ENCODE data around the gene ZNF302.
"Not testable (repeated sequence)": the region's sequence is repeated elsewhere in the genome, so short reads cannot be mapped to it uniquely, and the experiment has no call there.

ZNF302 gene

DNA sequence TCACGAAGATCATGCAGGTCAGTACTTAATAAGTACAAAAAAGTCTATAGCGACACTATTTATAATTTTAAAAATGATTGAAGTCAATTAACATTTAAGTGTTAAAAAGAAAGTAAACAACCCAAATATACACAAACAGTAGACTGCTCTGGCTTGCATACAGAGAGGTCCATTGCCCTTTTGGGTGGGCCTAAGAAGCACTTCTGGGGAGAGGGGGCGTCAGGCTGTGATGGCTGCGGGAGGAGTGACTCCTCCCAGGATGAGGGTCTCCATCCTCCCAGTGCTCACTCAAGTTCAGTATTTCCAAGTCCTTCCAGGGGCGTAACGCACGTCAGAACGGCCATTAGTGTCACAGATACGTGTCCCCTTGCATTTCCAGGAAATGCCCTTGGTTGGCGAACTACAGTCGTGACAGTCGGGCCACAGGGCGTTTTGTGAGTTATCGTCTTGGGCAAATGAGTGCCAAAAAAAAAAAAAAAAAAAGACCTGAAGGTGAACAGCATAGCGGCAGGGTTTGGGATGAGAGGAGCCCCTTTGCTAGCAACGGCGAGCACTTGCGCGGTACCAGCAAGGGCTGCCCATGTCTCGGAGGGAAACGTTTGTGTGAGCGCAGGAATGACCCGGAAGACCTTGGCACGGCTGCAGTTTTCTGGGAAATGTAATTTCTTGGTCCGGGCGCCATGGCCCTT lies 637 bp upstream of the ZNF302 start, which contains the start of gene SCGB2B2:
Gene SCGB2B2, minus strand, starts transcription at position 463 of the 689 bp plus-strand sequence. CDS start 82,596 bp downstream, outside the sequence.
- DNase-seq (ENCODE audit: low read depth, low spot score), result peak; percentile 72
- Histone ChIP-seq H3K27ac (peak within 1 kb of the TSS; percentile 96), H3K36me3 (ENCODE audit: insufficient read depth, low read length) (peaks cover 35% of the 10 kb centered on the region), H3K4me3 (peak within 1 kb of the TSS; percentile 98), H3K9me3 (ENCODE audit: low read depth, low read length) (peaks cover 5% of the 10 kb centered on the region; the same call in 1 of the 2 replicates), H3K9ac (ENCODE audit: insufficient read length) (peak within 1 kb of the TSS; percentile 95)
- TF ChIP-seq FOXP2 (optimal IDR thresholded peaks at IDR 0.05; ENCODE audit: control extremely low read depth, extremely low read length, insufficient read depth) (no peak), EZH2 (IDR thresholded peaks at IDR 0.05) (no peak), POLR2AphosphoS5 (IDR thresholded peaks at IDR 0.05; ENCODE audit: borderline replicate concordance, low read depth, low read length) (no peak)

GRCh38 chr19:34678085-34678412 lies 571 bp downstream of the ZNF302 start:
- H3K9ac ChIP-seq (ENCODE audit: insufficient read length), result peak overlapping the region; percentile 95
- DNase-seq (ENCODE audit: low read depth, low spot score), result no peak
- H3K4me3 ChIP-seq, result peak overlapping the region; percentile 98
- H3K27ac ChIP-seq, result peak overlapping the region; percentile 96
- H3K36me3 ChIP-seq (ENCODE audit: insufficient read depth, low read length), result peaks cover 47% of the 10 kb centered on the region
- H3K9me3 ChIP-seq (ENCODE audit: low read depth, low read length), result peaks cover 14% of the 10 kb centered on the region; the same call in 1 of the 2 replicates
- TF ChIP-seq POLR2AphosphoS5 (IDR thresholded peaks at IDR 0.05; ENCODE audit: borderline replicate concordance, low read depth, low read length) (no peak), FOXP2 (optimal IDR thresholded peaks at IDR 0.05; ENCODE audit: control extremely low read depth, extremely low read length, insufficient read depth) (no peak), EZH2 (IDR thresholded peaks at IDR 0.05) (no peak)

GRCh38 chr19:34678421-34678820 lies 943 bp downstream of the ZNF302 start:
- TF ChIP-seq POLR2AphosphoS5 (IDR thresholded peaks at IDR 0.05; ENCODE audit: borderline replicate concordance, low read depth, low read length) (no peak), FOXP2 (optimal IDR thresholded peaks at IDR 0.05; ENCODE audit: control extremely low read depth, extremely low read length, insufficient read depth) (no peak), EZH2 (IDR thresholded peaks at IDR 0.05) (no peak)
- Histone ChIP-seq H3K4me3 (peak overlapping the region; percentile 98), H3K9ac (ENCODE audit: insufficient read length) (no peak overlapping the region), H3K36me3 (ENCODE audit: insufficient read depth, low read length) (peaks cover 51% of the 10 kb centered on the region), H3K27ac (no peak overlapping the region), H3K9me3 (ENCODE audit: low read depth, low read length) (peaks cover 16% of the 10 kb centered on the region; the same call in 1 of the 2 replicates)
- no peak for DNase-seq (ENCODE audit: low read depth, low spot score)

DNA sequence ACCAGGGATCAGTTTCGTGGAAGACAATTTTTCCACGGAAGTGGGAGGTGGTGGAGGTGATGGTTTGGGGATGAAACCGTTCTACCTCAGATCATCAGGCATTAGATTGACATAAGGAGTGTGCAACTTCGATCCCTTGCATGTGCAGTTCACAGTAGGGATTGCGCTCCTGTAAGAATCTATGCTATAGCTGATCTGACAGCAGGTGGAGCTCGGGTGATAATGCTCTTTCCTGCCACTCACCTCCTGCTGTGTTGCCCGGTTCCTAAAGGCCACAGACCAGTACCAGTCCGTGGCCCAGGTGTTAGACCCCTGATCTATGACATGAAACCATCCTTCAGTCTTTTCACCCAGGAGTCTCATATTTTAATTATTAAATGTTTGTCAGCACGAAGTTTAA lies 4.0 kb downstream of the ZNF302 start:
- DNase-seq (ENCODE audit: low read depth, low spot score), result no peak
- TF ChIP-seq FOXP2 (optimal IDR thresholded peaks at IDR 0.05; ENCODE audit: control extremely low read depth, extremely low read length, insufficient read depth) (no peak), POLR2AphosphoS5 (IDR thresholded peaks at IDR 0.05; ENCODE audit: borderline replicate concordance, low read depth, low read length) (no peak), EZH2 (IDR thresholded peaks at IDR 0.05) (no peak)
- H3K4me3 ChIP-seq, result no peak overlapping the region
- no peak overlapping the region for H3K9ac ChIP-seq (ENCODE audit: insufficient read length)
- H3K9me3 ChIP-seq (ENCODE audit: low read depth, low read length), result peaks cover 27% of the 10 kb centered on the region
- H3K36me3 ChIP-seq (ENCODE audit: insufficient read depth, low read length), result peaks cover 68% of the 10 kb centered on the region
- H3K27ac ChIP-seq, result no peak overlapping the region

GRCh38 chr19:34685266-34685665 lies 7.8 kb downstream of the ZNF302 start:
- DNase-seq (ENCODE audit: low read depth, low spot score); H3K9ac ChIP-seq (ENCODE audit: insufficient read length); H3K27ac ChIP-seq; H3K4me3 ChIP-seq: not testable (repeated sequence)
- H3K9me3 ChIP-seq (ENCODE audit: low read depth, low read length), result peaks cover 27% of the 10 kb centered on the region
- H3K36me3 ChIP-seq (ENCODE audit: insufficient read depth, low read length), result peaks cover 48% of the 10 kb centered on the region

DNA sequence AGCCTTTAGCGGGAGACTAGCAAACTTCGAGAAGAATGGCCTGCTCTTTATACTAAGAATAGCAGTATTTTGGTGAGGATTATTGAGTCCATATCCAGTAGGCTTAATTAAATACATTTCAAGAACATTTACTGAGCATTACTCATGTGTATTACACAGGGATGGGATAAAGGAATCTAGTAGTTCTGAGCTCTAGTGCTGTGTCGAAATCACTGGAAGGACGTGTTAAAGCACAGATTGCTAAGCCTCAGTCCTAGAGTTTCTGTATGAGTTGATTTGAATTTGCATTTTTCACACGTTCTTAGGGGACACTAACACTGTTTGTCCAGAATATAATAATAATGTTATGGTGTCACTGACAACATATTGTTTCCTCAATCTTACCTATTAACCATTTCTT lies 9.0 kb downstream of the ZNF302 start:
- no peak for DNase-seq (ENCODE audit: low read depth, low spot score)
- TF ChIP-seq EZH2 (IDR thresholded peaks at IDR 0.05) (no peak), POLR2AphosphoS5 (IDR thresholded peaks at IDR 0.05; ENCODE audit: borderline replicate concordance, low read depth, low read length) (no peak)
- H3K9ac ChIP-seq (ENCODE audit: insufficient read length), result no peak overlapping the region
- no peak overlapping the region for H3K27ac ChIP-seq
- H3K9me3 ChIP-seq (ENCODE audit: low read depth, low read length), result peaks cover 24% of the 10 kb centered on the region
- H3K36me3 ChIP-seq (ENCODE audit: insufficient read depth, low read length), result peaks cover 37% of the 10 kb centered on the region
- no peak overlapping the region for H3K4me3 ChIP-seq

GRCh38 chr19:34687348-34687747 lies 9.9 kb downstream of the ZNF302 start:
- Histone ChIP-seq H3K9me3 (ENCODE audit: low read depth, low read length) (peaks cover 17% of the 10 kb centered on the region), H3K27ac (no peak overlapping the region), H3K4me3 (no peak overlapping the region), H3K9ac (ENCODE audit: insufficient read length) (no peak overlapping the region), H3K36me3 (ENCODE audit: insufficient read depth, low read length) (peaks cover 28% of the 10 kb centered on the region)
- DNase-seq (ENCODE audit: low read depth, low spot score), result no peak
- no peak for TF ChIP-seq POLR2AphosphoS5 (IDR thresholded peaks at IDR 0.05; ENCODE audit: borderline replicate concordance, low read depth, low read length)
- TF ChIP-seq FOXP2 (optimal IDR thresholded peaks at IDR 0.05; ENCODE audit: control extremely low read depth, extremely low read length, insufficient read depth), result no peak
- no peak for TF ChIP-seq EZH2 (IDR thresholded peaks at IDR 0.05)

DNA sequence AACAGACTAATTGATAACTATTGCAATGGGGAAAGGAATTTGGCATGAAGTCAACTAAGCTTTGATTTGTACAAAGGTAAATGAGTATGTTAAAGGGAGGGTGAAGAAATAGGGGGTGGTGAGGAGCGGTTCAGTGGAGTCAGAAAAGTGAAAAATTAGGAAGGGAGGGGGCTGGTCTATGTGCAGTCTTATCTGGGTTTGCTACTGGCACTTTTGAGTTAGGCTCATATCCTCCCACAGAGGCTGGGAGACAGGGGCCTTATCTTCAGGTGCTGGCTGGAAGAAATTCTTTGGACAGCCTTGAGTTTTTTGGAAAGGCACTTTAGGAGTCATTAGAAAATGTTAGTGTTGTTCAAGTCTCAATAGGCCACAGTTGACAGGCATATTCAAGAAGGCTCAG lies 11.1 kb downstream of the ZNF302 start:
- Histone ChIP-seq H3K27ac (no peak overlapping the region), H3K36me3 (ENCODE audit: insufficient read depth, low read length) (peaks cover 15% of the 10 kb centered on the region), H3K4me3 (no peak overlapping the region), H3K9ac (ENCODE audit: insufficient read length) (no peak overlapping the region), H3K9me3 (ENCODE audit: low read depth, low read length) (peaks cover 10% of the 10 kb centered on the region)
- TF ChIP-seq EZH2 (IDR thresholded peaks at IDR 0.05) (no peak), POLR2AphosphoS5 (IDR thresholded peaks at IDR 0.05; ENCODE audit: borderline replicate concordance, low read depth, low read length) (no peak), FOXP2 (optimal IDR thresholded peaks at IDR 0.05; ENCODE audit: control extremely low read depth, extremely low read length, insufficient read depth) (no peak)
- no peak for DNase-seq (ENCODE audit: low read depth, low spot score)

GRCh38 chr19:34690372-34690771 lies 12.9 kb downstream of the ZNF302 start:
- Histone ChIP-seq H3K36me3 (ENCODE audit: insufficient read depth, low read length) (no peaks in the 10 kb centered on the region; the same call in 1 of the 2 replicates), H3K27ac (no peak overlapping the region), H3K9me3 (ENCODE audit: low read depth, low read length) (peaks cover 6% of the 10 kb centered on the region; the same call in 1 of the 2 replicates), H3K4me3 (no peak overlapping the region), H3K9ac (ENCODE audit: insufficient read length) (no peak overlapping the region)
- no peak for DNase-seq (ENCODE audit: low read depth, low spot score)
- TF ChIP-seq FOXP2 (optimal IDR thresholded peaks at IDR 0.05; ENCODE audit: control extremely low read depth, extremely low read length, insufficient read depth), result no peak
- TF ChIP-seq EZH2 (IDR thresholded peaks at IDR 0.05), result no peak
- TF ChIP-seq POLR2AphosphoS5 (IDR thresholded peaks at IDR 0.05; ENCODE audit: borderline replicate concordance, low read depth, low read length), result no peak

Data from SK-N-MC (cell line).